DMS114 treated with DMSO at 0.1 percent for 48 hours (cell line): ENCODE measurements around the gene GNB1L.

Experiments used
- DNase-seq: peaks from one replicate; lab custom pipeline; 2025; ENCODE audit not compliant: unreplicated experiment; lab: John Stamatoyannopoulos, UW

The GNB1L gene

DNA sequence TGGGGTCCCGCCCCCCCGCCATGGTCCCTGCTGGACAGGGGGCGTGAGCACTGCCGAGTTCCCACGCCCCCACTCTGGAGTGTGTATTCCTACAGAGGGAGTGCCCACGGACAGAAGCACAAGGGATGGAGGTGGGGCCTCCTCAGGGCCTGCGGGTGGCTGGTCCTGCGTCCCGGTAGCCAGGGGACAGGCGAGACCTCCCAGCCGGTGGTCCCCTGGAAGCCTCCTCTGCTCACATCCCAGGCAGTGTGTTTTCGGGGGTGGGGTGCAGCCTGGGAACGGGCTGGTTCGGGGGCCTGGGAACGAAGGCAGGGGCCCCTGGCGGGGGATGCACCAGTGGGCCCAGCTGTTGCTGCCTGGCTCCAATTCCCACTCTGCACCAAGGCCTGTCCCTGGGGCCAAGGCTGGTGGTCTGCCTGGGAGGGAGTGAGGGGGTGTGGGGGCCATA, 115.2 kb downstream of the GNB1L start:
- no peak for DNase-seq

DNA sequence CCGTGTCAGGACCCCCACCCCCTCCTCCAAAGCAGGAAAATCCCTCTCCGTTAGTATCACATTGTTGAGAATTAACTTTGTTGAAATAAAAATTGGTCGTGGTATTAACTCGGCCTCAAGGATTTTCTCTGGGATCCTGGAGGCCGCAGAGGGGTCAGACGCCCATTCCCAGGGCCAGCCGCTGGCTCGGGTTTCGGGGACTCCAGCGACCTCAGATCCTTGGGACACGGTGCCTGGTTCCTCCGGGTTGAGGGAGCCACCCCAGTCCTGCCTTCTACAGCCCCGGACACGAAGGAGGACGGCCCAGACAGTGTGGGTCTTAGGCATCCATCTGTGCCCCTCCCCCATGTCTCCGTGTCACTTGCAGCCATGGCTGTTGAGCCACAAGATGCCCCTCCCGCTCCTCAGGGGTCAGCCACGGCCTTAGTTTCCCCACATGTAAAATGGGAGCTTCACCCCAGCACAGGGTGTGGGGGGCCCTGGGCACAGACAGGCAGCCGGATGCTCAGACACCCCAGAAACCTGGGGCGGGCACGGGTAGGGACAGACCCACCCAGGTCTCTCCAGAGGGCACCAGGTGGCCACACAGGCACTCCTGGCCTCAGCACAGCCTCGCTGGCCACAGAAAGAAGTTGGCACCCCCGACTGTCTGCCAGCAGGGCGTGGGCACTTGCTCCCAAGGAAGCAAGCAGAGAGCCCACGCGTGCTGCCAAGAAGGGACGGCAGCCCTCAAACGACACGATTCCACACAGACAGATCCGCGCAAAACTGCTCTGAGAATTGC, 115.8 kb downstream of the GNB1L start:
- DNase-seq: no peak

DNA sequence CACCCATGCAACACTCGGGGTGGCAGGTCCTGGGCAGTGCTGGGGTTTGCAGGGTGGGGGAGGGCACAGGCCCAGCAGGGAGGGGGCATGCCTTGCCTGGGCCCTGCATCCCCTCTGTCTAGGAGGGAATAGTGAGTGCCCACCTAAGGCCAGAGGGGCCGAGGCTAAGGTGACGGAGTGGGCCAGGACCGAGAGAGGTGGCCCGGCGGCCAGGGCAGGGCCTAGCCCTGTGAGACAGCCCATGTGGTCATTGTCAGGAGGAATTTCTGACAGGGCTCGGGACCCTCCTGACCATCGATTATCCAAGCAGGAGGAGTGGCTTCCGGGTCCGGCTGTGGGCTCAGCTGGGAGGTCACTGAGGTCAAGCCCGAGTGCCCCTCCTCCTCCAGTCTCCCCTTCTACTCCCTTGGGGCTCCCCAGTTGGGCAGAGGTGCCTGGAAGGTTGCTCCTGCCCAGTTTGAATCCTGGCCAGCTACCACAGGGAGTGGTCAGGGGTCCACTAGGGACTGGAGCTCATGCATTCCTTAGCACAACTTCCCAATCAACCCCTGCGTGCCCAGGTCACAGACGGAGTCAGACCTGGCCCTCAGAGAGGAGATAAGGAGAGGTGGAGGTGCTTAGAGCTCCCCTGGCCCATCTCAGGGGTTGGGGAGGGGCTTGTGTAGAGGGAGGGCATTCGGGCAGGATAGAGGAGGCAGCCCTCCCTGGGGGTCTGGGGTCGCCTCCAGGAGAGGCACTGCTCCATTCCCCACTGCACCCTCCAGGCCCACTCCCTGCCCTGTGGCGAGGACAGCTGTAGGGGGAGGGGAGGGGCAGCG, 116.6 kb downstream of the GNB1L start:
- DNase-seq: no peak

DNA sequence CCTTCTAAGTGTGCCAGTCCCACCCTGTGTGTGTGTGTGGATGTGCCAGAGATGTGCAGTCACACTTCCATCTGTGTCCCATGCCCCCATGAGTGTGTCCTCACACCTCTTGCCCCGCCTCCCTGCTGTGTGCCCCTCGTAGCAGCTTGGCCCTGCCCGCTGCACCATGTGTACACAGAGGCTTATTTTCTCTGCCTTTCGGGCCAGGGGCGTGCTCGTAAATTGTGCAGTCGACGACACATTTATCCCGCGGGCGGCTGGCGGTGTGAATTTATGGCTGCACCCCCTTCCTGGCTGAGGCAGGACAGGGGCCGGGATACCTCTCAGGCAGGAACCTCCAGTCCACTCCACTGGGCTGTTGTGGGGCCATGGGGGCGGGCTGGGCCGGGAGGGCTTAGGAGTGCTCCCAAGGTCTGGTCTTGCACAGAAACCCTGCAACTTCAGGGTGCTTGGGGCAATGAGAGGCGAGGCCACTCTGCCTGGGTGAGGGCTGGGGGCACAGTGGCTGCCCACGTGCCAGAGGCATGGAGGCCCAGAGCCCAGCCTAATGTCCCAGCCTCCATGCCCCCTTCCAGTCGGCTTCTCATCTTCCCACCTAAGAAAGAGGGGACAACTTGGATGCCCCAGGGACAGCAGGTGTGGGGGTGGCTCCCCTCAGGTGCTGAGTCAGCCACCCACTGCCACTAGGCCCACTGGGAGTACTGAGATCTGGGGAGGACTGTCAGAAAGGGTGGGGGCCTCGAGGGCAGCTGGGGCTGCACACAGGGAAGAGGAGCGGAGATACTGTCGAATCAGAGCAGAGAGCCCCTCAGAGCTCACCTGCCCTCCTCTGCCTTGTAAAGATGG, 118.8 kb downstream of the GNB1L start:
- DNase-seq: no peak

DNA sequence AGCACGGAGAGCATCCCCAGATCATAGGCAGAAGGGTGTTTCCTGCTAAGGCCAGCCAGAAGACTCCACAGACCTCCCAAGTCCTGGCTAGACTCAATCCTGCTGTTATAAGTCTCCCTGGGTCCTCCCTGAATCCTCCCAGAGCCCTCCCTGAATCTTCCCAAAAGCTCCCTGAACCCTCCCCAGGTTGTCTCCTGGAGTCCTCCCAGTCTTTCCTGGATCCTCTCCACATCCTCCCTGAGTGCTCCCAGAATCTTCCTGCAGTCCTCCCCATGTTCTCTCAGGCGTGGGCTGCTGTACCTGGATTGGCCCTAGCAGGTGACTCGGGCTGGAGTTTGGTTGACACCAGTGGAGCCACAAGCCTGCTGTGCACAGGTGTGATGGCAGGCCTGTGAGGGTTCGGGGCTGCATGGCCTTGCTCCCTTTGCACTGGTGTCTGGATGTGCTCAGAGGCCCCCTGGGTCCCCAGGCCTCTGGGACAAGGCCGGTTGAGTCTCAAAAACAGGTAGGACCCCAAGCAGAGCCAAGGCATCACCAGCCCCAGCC, 119.8 kb downstream of the GNB1L start:
- no peak for DNase-seq

DNA sequence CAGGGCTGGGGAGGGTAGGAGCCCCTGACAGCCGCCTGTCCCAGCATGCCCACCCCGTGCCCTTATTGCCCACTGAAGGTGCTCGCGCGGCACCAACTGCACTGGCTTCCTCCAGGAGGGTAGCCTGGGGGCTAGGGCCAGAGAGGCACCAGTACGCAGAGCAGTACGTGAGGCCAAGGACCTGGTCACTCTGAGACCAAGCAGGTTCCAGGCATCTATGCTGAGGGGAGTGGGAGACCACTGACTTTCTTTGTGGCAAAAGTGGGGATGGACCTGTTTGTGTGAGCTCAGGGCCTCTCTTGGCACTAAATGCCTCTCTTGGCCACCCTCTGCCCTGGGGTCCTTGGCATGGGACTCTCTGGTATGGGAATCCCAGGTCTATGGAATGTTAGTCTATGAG, 120.5 kb downstream of the GNB1L start:
- DNase-seq: no peak

DNA sequence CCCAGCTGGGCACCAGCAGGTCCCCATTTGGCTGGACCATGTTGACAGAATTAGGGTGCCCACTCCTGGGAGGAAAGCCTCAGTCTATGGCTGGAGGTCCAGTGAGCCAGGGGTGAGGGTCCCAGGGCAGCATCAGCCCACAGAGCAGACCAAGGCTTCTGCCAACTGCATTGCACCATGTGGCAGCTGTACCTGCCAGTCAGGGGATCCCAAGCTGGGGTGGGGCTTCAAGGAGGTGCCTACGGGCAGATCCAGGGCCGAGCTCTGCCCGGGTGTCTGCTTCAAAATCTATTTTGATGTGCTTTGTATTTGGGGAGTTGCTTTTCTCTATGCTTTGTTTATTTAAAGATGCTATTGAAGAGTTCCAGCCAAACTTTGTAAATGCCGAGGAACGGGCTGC, 120.9 kb downstream of the GNB1L start:
- no peak for DNase-seq
